Activated T-cell treated with anti-CD3 and anti-CD28 coated beads for 1 hour (primary cell): Measurements from ENCODE around the gene DEFB132.

Experiments used
- DNase-seq: peaks from one replicate; pipeline ENCODE4 v3.0.0-alpha.2; 2020; ENCODE audit warnings: low read depth

DEFB132 gene

DNA sequence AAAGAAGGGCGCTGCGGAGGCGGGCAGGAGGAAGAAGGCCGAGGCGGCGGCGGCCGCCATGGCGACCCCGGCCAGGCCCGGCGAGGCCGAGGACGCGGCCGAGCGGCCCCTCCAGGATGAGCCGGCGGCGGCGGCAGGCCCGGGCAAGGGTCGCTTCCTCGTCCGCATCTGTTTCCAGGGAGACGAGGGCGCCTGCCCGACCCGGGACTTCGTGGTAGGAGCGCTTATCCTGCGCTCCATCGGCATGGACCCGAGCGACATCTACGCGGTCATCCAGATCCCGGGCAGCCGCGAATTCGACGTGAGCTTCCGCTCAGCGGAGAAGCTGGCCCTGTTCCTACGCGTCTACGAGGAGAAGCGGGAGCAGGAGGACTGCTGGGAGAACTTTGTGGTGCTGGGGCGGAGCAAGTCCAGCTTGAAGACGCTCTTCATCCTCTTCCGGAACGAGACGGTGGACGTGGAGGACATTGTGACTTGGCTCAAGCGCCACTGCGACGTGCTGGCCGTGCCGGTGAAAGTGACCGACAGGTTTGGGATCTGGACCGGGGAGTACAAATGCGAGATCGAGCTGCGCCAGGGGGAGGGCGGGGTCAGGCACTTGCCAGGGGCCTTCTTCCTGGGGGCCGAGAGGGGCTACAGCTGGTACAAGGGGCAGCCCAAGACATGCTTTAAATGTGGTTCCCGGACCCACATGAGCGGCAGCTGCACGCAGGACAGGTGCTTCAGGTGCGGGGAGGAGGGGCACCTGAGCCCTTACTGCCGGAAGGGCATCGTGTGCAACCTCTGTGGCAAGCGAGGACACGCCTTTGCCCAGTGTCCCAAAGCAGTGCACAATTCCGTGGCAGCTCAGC, 40.6 kb downstream of the DEFB132 start:
- peak; percentile 26 for DNase-seq

DNA sequence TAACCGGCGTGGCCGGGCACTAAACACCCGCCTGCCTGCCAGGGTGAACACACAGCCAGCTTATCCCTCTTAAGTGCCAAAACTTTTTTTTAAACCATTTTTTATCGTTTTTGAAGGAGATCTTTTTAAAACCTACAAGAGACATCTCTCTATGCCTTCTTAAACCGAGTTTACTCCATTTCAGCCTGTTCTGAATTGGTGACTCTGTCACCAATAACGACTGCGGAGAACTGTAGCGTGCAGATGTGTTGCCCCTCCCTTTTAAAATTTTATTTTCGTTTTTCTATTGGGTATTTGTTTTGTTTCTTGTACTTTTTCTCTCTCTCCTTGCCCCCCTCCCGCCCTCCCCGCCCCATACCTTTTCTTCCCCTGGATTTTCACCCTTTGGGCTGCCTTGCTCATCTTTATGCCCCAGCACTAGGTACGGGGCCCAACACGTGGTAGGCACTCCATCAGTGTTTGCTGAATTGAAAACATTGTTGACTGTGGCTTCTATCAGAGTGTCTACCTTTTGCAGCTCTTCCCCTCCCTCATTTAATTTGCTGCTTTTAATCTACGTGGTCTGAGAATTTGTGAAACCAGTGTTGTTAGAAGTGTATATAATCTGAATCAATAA, 41.4 kb downstream of the DEFB132 start:
- no peak for DNase-seq

DNA sequence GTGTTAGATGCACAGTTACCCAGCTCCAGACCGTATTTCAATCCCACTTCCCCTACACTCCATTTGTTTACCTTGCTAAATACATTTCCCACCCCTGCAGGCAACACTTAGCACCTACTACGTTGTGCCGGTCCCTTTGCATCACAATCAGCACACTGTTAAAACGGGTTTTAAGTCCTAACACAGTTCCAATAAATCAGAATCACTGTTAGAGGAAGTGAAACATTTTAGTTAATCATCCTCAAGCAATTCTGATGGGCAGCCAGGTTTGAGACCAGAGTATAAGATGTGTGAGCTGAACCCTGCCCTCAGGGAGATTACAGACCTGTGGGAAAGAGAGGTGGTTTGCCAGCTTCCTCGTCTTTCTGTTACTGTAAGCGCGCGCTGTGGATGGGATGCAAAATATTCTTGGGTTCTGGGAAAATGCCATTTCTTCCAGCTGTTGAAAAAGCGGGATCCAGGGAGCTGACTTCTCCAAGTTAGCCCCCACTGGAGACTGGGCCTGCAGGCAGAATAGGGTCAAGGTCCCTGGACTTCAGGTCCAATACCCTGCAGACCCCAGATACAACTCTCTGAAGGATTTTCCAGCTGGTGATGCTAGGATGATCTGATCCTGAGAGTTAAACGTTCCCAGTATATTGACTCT, 42.9 kb downstream of the DEFB132 start:
- DNase-seq = no peak

DNA sequence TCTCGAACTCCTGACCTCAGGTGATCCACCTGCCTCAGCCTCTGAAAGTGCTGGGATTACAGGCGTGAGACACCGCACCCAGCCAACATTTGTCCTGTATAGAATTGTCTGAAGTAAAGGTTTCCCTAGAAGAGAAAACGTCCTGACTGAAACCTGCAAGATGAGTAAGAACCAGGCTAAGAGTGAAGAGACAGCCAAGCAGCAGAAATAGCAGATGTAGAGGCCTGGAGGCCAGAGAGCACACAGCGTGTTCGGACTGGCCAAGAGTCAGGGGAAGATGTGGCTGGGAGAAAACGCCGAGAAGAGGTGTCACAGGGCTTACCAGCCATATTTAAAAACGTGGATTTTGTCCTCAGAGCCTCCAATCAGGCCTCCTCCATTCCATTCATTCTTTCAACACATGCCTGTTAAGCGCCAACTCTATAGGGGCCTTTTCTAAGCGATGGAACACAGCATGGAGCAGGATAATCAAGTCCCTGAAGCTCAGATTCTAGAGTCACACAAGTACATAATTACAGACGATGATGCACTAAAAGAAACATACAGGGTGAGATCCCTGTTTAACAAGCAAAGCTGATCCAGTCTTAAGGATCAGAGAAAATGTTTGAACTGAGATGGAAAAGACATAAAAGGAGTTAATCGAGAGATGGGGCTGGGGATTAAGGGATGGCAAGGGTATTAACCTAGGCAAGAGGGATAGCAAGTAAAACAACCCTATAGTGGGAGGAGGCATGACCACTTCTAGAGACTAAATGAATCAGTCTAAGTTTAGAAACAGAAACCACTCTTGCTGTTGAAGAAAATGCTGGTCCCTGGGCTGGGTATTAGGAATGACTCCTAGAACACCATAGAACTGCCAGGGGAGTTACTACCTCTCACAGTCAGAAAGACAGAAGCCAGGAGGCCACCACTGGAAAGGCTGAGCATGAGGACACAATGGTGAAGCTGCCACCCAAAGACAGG, 44.6 kb downstream of the DEFB132 start:
- DNase-seq = no peak

DNA sequence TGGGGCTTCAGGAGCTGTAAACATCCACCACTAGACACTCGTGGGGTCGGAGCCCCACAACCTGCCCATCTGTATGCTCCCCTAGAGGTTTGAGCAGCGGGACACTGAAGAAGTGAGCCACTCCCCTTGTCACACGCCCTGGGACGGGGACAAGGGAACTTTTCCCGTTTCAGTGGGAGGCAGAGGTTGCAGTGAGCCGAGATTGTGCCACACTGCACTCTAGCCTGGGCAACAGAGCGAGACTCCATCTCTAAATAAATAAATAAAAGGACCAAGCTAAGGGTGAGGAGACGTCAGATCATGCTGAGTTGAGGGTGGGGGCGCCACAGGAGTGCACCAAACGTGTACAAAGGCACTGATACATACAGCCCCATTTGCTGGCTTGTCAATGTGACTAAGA, 48.2 kb downstream of the DEFB132 start:
- no peak for DNase-seq

DNA sequence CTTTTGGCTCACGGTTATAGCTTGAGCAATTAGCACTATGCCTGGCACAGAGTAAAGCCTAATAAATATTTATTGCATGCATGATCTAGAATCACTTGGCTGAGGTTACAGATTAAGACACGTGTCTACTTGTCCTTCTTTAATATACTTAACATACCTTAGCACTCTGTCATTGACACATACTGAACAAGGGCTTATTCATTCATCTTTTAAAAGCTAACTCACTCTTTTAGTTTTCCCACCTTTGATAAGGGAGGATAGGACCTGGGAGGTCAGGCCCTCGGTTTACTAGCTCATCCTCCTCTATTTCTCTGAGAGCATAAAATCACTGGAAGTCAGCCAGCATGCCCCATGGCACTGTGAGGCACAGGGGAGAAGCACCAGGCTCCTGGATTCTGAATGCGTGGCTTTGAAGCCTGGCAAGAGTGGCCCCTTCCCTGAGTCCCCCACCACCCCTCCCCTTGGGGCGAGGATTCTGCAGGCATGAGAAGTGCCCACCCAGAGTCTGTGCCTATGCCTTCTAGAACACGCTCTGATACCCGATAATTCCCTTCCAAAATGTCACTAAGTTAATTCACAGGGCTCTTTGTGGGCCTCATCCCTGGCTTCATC, 51.0 kb downstream of the DEFB132 start:
- DNase-seq = no peak

DNA sequence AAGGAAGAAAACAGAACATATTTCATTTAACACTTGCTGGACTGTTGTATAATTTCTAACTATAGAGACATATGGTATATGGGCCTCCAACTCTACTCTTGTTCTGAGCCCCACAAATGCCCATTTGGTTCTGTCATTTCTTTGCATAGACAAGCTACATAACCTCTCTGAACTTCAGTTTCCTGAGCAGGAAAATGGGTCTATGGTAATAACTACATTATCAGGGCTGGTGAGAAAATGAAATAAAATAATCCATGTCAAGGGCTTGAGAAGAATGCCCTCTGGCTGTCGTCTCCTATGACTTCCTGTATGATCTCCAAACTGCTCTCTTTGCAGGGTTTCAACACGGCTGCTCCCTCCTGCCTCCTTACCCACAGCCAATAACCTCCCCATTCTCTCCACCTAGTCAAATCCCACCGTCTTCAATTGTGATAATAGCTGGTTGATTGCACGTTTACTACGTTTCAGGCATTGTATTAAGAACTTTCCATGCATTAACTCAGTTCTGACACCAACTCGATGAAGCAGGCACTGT, 51.8 kb downstream of the DEFB132 start:
- no peak for DNase-seq

DNA sequence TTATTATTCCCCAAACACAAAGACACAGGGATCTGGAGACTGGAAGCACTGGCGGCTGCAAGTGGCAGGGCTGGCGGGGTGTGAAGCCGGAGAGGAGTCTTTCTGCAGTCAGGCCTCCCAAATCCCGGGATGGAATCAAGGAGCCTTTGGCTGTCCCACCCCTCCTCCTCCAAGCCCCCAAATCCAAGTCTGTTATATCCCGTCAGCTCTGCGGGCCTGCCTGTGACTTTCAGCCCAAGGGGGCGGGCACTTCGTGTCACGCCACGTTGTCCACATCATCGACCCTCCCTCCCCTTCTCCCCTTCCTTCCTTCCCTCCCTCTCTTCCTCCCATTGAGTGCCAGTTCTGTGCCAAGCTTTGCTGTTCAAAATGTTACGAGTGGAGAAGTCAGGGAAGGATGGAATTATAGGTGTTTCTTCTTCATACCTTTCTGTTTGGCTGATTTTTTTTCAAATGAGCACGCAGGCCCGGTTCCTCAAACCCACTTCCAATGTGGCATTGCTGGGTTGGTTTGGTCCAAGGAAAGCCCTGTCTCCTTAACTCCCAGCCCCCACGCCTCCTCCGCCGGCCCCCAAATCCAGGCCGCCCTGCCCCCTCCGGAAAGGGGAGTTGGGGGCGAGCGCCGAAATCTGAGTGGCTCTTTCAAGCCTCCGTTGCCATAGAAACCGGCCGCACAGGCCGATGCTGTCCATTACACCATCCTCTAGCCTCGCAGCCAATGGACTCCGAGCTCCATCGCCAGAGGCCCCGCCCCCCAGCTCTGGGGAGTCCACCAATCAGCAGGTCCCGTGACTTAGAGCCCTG, 52.5 kb downstream of the DEFB132 start:
- DNase-seq = peak; percentile 69

DNA sequence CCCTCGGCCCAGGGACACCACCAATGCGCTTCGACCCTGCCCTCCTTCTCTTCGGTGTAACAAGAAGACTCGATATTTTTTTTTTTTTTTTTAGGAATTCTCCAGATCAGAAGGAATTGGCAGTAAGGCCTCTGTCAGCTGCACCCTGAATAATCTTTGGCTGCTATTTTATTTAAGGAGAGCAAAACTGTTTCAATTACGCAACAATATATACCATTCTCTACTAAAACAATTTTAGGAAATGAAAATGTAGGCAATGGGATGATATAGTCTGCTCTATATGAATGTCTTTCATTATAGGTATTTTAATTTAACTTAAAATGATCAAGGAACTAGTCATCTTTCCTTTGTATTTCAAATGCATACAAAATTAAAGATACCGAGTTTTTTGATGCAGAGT, 53.1 kb downstream of the DEFB132 start:
- no peak for DNase-seq
